Middle frontal gyrus (tissue), 1 donor: ENCODE results near the gene PRDM16.
"Not testable (repeated sequence)": the region's sequence is repeated elsewhere in the genome, so short reads cannot be mapped to it uniquely, and the experiment has no call there.

Experiments
- DNase-seq: peaks from one replicate; pipeline ENCODE4 v3.0.0-alpha.2; 2015; ENCODE audit warnings: low spot score; ENCODE audit errors: extremely low spot score

The PRDM16 gene

GRCh38 chr1:3082051-3082450 is 13.0 kb downstream of the PRDM16 start:
- no peak for DNase-seq

- no peak for DNase-seq
Measured at GRCh38 chr1:3082571-3083516, 13.8 kb downstream of the PRDM16 start.

- DNase-seq, result no peak
Measured at GRCh38 chr1:3084154-3084553, 15.2 kb downstream of the PRDM16 start.

GRCh38 chr1:3084726-3085125 is 15.7 kb downstream of the PRDM16 start:
- no peak for DNase-seq

GRCh38 chr1:3085721-3086120 is 16.7 kb downstream of the PRDM16 start:
- DNase-seq, result no peak

GRCh38 chr1:3086272-3086974 is 17.4 kb downstream of the PRDM16 start:
- DNase-seq, result no peak

- DNase-seq, result no peak
Measured at GRCh38 chr1:3087049-3087448, 18.0 kb downstream of the PRDM16 start.

GRCh38 chr1:3087946-3088668 is 19.1 kb downstream of the PRDM16 start:
- DNase-seq, result not testable (repeated sequence)

- no peak for DNase-seq
Measured at GRCh38 chr1:3089490-3089889, 20.5 kb downstream of the PRDM16 start.

- DNase-seq, result no peak
Measured at GRCh38 chr1:3091334-3091733, 22.3 kb downstream of the PRDM16 start.

GRCh38 chr1:3092530-3092929 is 23.5 kb downstream of the PRDM16 start:
- DNase-seq, result no peak

- DNase-seq, result no peak
Measured at GRCh38 chr1:3093898-3094626, 25.1 kb downstream of the PRDM16 start.

- no peak for DNase-seq
Measured at GRCh38 chr1:3094863-3095780, 26.1 kb downstream of the PRDM16 start.

GRCh38 chr1:3096345-3096744 is 27.3 kb downstream of the PRDM16 start:
- DNase-seq, result no peak

- DNase-seq, result no peak
Measured at GRCh38 chr1:3097231-3097630, 28.2 kb downstream of the PRDM16 start.

GRCh38 chr1:3097861-3098260 is 28.9 kb downstream of the PRDM16 start:
- DNase-seq, result no peak

- DNase-seq, result no peak
Measured at GRCh38 chr1:3099861-3100260, 30.9 kb downstream of the PRDM16 start.

- DNase-seq, result no peak
Measured at GRCh38 chr1:3101124-3101939, 32.3 kb downstream of the PRDM16 start.

GRCh38 chr1:3102641-3103040 is 33.6 kb downstream of the PRDM16 start:
- no peak for DNase-seq
